Dermis microvascular lymphatic vessel endothelial cell (primary cell): ENCODE measurements around the gene MDM1. TPM values are rescaled to one million over a fixed set of nuclear protein-coding genes. Genes with fewer than 3 reads are reported as not detected.

Source experiments
- DNase-seq, 2 donors: peaks; one replicate each; pipeline versions ENCODE4 v3.0.0 to v3.0.0-alpha.2; 2010; ENCODE audit warnings: low read depth in 2 of 2
- total RNA-seq: library from RNA; depleted of rRNA; stranded (reverse); fragments of >200 nt; gene quantifications from 2 replicates; pipeline ENCODE4 v1.2.1, GENCODE V29; 2014

Gene MDM1
- total RNA-seq, 1 donor from 2014 or later = 5.6 TPM

DNA sequence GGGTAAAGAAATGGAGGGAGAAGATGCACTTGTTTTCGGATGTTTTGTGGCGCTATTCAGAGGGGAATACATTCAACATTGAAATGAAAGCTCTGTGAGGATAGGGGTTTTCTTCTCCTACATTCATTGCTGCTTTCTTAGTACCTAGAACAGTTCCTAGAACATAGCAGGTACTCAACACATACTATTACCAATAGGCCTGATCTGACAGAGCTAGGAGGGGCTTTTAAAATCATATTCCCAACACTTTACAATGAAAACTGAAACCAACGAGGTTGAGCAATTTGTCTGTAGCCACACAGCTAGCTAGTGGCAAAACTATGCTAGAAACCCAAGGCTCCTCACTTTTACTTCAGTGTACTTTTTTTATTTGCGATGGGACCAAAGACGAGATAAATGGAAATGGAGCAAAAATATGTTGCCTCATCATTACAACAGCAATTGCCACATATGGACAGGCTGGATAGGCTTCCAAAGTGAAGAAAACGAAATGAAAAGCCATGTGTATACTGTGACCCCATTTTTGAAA lies 55.7 kb downstream of the MDM1 start:
- DNase-seq = no peak

DNA sequence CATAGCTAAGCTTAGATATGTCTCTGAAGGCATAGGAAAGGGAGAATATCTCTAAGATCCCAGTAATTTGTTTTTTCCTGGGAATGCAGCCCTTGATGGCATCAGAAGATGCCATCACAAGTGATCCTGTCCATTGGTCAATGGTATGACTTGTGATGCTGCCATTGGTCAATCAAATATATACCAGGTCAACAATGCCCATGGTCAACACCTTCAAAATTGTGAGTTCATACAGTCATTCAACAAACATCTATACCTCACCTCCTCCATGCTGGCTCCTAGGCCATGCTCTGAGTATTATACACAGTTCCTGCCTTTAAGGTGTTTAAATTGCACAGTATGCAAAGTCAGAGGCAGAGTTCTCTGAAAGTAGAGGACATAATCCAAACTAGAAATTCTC lies 59.4 kb downstream of the MDM1 start:
- no peak for DNase-seq

DNA sequence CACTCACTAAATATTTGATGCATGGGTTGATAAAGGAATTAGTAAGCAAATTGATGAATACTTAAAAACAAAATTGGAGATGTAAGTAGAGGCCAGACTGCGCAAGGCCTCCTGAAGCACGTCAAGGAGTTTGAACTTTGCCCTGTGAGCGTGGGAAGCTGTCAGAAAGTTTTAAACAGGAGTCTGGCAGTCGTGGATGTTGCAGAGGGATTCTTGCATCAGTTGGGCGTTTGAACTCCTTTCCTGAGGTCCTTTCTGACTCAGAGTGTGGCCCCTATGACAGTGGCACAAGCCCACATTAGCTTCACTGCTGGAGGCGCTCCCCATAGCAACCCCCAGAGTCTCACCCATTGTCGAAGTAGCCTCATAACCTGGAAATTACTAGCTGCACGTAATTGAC lies 60.8 kb downstream of the MDM1 start:
- DNase-seq = no peak

DNA sequence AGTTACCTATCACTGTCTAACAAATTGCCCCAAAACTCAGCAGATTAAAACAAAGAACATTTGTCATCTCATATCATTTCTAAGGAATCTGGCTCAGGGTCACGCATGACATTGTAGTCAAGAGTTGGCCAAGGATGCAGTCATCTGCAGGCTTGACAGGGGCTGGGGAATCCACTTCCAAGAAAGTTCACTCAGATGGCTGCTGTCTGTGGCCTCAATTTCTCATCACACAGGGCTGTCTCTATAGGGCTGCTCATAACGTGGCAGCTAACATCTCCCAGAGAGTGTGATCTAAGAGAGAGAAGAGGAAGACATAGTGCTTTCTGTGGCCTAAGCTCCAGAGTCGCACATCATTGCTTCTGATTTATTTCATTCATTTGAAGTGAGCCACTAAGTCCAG lies 61.8 kb downstream of the MDM1 start:
- DNase-seq = no peak

DNA sequence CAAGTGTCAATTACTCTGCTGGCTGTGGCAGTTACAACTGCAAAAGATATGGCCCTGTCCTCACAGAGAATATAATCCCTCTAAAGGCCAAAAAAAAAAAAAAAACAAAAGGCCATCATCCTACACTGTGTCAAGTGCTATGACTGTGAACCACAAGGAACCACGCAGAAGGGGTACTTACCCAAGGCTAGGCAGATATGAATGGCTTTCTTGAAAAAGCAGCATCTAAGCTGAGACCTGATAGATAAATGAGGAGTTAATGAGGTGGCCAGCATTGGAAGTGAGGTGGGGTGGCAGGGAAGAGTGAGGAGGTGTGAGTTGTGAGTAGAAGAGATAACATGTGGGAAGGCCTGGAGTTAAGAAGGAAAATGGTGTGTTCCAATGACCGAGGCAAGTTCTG lies 62.4 kb downstream of the MDM1 start:
- no peak for DNase-seq

DNA sequence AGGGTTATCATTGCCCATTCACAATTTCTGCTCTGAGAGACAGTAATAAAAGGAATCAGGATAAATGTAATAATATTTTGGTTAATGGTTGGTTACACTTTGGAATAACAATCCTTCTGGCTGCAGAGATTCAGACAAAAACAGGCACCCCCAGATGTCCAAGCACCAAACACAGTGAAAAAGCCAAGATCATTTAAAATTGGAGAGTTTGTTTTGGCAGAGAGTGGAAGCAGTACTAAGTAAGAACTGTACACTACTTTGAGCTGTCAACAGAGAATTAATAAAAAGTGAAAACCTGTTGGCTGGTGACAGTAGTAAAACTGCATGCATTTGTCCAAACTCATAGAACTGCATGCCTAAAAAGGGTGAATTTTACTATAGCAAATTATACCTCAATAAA lies 63.2 kb downstream of the MDM1 start:
- no peak for DNase-seq

DNA sequence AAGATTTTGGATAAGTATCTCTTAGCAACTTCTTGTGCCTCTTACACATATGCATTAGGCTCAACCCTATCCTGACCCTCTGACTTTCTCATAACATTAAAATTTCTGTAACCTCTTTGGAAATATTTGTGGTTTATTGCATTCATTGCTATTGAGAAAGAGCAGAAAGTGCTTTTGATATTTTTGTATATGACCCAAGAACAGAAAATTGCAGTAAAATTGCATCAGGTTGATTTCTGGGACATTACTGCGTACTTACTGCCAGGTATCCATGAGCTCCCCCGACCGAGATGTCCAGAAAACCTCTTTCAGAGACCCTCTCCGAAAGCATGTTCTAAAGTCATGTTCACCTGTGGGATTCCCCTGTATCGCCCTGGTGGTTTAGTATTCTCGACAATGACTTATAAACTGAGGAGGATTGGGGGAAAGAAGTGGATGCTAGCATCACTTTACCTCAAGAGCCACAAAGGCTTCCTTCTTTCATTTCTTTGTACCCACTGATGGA lies 64.2 kb downstream of the MDM1 start:
- no peak for DNase-seq

DNA sequence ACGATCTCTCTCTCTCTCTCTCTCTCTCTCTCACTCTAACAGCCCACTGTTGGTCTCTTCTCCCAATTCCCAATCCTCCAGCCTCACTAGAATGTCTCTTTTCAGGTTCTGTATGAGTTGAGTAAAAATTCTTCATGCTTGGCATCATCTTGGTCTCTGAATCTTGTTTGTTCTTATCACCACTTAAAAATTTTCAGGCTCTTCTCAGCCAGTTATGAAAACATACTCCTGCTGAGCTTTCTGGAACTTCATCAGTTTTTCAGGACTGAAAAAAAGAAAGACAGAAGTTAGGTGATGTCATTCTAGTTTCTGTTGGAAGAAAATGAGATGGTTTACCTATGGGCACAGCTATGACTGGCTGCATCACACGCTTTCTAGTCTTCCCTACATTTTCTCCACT lies 67.3 kb downstream of the MDM1 start:
- no peak for DNase-seq

DNA sequence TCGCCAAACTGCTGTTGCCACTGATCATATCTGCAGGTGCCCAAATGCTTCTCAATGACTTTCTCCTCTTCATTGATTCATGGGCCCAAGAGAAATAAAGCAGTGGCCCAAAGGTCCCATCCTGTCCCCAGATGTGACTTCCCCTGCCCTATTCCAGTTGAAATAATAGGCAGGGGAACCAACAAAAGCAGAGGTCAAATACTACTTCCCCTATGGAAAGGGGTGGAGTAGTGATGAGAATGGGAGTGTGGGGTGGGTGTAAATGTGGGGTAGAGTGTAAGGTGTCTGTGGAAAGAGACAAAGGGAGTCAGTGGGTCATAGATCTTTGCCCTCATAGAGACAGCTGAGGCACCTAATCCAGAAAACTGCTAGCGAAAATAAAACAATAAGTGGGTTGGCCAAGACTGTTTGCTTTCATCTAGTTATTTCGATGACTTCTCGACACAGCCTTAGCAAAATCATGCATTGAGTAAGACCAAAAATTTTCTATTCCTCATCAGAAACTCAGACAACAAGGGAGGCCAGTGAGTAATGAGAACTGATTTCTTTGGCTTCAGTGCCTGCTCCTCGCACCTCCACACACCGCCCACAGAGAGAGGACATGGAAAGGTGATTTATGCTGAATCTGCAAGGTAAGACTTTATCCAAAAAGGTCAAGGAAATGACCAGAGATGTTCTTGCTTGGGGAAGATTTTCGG lies 67.9 kb downstream of the MDM1 start:
- DNase-seq = no peak

DNA sequence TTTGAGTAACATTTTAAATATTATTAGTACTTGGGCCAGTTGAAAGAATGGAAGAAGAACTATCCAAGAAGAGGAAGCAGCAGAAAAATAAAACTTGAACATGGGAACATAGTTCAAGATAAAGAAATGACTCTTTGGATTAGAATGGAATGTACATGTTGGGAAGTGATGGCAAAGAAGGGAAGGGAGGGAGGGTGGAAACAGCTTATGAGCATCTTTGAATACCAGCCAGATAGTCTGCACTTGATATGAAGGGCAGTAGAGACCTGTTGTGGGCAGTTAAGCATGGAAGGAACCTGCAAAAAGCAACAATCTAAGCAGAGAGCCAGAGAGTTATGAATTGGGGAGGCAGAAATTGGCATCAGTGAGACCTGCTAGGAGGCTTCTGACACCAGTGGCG lies 68.8 kb downstream of the MDM1 start:
- DNase-seq = no peak

DNA sequence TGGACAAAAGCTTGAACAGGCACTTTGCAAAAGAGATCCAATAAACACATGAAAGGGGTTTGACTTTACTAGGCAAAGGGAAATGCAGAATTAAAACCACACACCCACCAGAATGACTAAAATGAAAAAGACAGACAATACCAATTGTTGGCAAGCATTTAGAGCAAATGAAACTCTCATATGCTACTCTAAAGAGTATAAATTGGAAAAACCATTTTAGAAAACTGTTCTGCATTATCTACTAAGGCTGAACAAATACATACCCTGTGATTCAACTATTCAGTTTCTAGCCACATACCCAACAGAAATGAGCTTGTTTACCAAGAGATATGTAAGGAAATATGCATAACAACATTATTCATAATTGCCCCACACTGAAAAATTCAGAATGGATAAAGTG lies 70.3 kb downstream of the MDM1 start:
- DNase-seq = no peak

DNA sequence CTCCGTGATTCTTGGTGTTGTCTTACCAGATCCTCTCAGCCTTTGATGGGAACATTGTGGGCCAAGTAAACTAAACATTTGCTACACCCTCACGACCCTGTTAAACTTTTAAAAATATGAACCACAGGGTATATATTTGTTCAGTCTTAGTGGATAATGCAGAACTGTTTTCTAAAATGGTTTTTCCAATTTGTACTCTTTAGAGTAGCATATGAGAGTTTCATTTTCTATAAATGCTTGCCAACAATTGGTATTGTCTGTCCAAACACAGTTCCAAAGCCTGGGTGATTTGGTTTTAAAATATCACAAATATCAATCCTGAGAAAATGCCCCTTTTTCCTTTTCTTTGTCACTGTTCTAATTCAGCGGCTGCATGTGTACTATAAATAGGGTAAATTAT lies 72.0 kb downstream of the MDM1 start:
- DNase-seq = no peak

DNA sequence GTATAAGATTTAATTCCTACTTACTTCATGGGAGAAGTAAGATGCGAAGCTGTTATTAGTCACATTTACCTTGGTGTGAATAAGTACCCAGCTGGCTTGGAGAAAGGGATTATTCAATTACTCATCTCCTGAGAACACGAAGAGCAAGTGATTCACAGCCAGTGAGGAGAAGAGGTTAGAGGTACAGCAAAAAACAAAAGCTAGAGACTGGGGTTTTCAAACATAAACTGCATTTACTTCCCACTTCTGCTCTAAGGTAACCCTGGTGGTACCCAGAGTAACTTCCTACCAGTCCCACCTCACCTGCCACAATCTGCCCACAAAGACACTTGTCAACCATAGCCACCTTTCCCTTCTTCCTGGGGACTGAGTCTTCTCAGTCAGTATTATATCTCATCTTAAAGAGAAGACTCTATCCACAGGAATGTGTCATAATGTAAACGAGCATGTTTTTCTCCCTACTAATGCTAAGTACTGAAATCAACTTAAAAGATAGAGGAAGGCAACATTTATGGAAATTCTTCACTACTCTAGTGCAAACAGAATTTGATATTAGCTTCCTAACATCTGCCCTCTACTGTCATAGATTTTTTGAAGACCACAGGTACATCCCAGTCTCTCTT lies 72.7 kb downstream of the MDM1 start:
- DNase-seq = no peak

DNA sequence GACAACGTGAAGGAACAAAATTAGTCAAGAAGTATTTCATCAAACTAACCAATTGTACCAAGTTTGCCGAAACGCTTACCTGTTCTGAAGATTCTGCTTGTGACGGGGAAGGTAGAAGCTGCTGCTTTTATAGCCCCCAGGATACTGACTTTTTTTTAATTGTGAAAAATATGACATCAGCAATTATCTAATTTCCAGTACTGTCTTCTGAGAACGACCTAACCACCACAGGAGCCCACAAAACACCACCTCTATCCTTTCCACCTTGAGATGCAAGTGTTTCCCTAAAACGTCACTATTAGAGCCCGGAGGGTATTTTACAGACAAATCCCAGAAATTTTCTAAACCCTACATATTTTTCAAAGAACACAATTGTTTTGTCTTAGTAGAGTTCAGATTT lies 78.7 kb downstream of the MDM1 start, which contains the start of gene IL22:
Gene IL22 (minus strand): TSS at position 101 of the 400 bp plus-strand sequence. CDS start 156 bp downstream, outside the sequence.
- DNase-seq = no peak

DNA sequence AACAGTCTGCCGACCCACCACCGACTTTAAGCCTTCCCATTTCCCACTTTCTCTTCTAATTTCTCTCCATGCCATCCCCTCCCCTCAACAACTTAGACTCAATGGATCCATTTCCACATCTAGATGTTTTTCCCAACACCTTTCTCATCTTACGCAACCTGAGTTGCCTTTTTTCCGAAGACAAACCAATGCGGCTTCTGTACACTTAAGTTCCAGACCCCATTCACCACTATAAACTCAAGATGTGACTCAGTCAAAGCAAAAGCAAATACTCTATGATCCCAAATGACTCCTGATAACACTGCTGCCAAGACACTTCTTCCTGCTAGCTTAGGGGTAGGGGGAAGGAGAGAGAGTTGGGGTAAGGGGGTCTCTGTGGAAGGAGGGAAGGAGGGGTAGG lies 80.1 kb downstream of the MDM1 start:
- no peak for DNase-seq

DNA sequence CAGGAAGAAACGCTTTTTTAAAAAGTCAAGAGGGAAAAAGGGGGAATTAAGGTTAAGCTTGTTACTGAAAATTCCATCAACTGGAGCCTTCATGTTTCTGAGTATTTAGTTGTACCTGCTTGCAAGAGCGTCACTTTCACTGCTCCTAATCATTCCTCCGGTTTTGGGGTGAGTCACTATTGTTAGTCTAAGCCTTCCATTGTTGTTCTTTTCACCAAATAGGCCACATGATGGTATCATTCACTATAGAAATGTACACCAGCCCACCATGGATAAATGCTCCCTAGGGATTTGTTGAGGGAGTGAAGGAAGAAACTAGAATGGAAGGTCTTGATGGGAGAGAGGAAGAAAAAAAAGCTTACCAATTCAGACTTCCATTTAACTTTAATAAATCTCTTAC lies 81.7 kb downstream of the MDM1 start:
- DNase-seq = no peak

DNA sequence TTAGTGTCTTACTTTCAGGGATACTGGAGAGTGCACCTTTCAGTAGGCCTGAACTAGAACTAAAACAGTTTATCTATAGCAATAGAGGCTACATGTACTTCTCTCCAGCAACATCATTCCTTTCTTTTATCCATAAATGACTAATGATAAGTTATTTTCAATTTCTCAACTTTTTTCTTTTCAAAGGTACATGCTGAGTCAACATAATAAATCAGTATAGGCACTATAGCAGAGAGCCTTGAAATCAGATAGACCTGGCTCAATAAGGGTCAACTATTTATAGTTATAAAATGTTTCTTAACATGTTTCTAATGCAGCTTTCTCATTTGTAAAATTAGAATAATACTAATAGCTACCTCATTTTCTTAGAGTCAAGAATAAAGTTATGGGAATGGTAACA lies 84.4 kb downstream of the MDM1 start:
- no peak for DNase-seq

DNA sequence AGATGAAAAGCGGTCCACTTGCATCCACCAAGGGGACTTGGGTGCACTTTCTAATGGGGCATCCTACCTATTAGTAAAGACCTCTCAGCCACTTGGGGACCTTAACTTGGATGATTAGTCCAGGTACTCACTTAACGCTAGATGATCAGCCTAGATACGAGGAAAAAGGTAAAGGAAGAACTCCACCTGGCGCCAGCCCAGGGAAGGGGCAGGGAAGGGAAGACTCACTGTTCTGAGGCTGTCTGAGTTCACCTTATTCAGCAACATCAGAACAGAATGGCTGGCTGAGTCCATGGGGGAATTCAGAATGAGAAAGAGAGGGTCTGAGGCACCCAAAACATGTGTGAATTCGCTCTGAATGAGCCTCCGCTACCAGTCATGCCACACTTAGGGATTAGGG lies 85.8 kb downstream of the MDM1 start:
- no peak for DNase-seq

DNA sequence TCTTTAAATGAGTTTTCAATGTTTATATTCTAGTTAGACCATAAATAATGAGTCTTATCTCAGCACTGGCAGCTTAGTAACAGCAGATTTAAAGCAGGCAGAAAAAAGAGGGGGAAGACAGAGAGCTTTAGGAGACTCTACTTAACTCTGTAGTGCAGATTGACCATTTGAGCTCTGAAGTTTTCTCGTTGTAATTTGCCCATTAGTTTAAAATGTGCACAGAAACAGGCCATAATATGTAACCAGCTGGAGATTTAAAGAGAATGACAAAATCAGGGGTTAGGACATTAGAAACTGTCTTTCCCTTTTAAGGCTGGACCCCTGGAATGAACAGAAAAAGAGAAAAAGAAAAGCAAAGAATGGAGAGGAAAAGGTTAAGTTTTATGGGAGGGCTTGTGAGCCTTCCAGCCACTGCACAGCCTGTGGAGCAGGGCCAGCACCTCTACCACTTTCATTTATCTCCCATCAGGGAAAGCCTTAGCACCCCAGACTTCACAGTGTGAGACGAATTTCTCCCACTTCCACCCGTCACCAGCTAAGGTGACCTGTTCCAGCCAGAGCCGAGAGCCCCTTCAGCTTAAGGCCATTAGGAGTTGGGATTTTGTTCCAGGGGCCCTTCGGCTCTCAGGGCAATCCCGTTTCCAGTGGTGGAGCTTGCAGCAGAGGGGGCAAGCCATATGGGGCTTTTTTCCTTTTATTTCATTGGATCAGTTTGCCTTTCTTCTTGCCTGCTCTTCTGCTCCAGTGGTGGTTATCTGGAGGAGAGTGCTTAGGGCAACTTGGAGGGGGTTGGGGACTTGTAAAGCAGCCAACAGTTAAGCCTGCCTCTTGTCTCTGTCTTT lies 86.8 kb downstream of the MDM1 start:
- no peak for DNase-seq
